ENCODE measurements around the gene SLCO3A1.

DNA sequence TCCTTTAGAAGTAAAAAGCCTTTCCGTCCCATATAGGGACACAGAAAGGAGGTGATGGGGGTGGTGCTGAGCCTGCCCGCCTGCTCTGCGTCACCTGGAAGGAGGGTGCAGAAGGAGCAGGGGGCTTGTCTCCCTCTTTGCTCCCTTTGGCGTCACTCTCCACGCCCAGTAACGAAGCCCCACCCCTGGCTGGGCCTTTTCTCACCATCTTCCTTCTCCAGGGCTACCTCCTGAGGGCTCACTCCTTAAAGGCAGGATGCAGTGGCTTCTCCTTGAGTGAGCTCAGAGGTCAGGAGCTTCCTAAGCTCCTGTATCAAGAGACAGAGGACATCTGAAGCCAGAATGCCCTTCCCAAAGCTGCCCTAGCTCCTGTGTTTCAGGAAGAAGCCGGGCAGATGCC, 31.5 kb downstream of the SLCO3A1 start:
- TF ChIP-seq POLR2A (IDR thresholded peaks at IDR 0.05; ENCODE audit: low read length) (no peak), GATA1 (IDR thresholded peaks at IDR 0.05; ENCODE audit: low read depth, low read length) (no peak)

All from erythroblast (primary cell).